H1 (cell line): ENCODE data around the gene RGS3. TPM values are rescaled to one million over a fixed set of nuclear protein-coding genes. Genes with fewer than 3 reads are reported as not detected.

Experiments used
- EZH2 ChIP-seq: fragments of 200-600 bp; sonication (generic); IDR thresholded peaks from 2 replicates; pipeline ENCODE4 v1.7.1; 2012; ENCODE audit warnings: low read depth, mild to moderate bottlenecking, moderate library complexity, low read length, inconsistent platforms; ENCODE audit not compliant: severe bottlenecking
- NRF1 ChIP-seq: IDR thresholded peaks from 2 replicates; pipeline ENCODE4 v1.6.1; 2011; ENCODE audit warnings: mild to moderate bottlenecking, low read depth, low read length, improper control_type of control experiment
- RXRA ChIP-seq: IDR thresholded peaks from 2 replicates; pipeline ENCODE4 v1.6.1; 2011; ENCODE audit warnings: low read depth, mild to moderate bottlenecking, low read length, moderate library complexity; ENCODE audit not compliant: insufficient read depth
- polyA plus RNA-seq, 7 experiments: library from polyadenylated mRNA; depleted of rRNA in 3 of 7; stranded (reverse) in 5 of 7; unstranded in 2 of 7; fragments of >200 nt in 5 of 7; fragments of 200-250 nt in 2 of 7; gene quantifications; 1 replicate in 5 of 7; 2 replicates in 1 of 7; 4 replicates in 1 of 7; pipeline versions ENCODE4 v1.2.1 to v1.2.3, GENCODE V29; 2011 to 2013; ENCODE audit warnings: missing spikeins in 2 of 7, mixed read lengths in 2 of 7
- total RNA-seq: library from RNA; stranded (reverse); fragmentation: NEBNext Ultra II Directional; extraction: Animal tissue kit (Norgen Biotek cat#: 25700); gene quantifications from 2 replicates; pipeline ENCODE4 v1.2.1, GENCODE V29; 2021

The RGS3 gene
- total and polyA plus RNA-seq, 2 of the 8 experiments (the other 6 are each of a cell fraction or from before 2014, with no cell fraction given) = 12.6 to 18.2 TPM

- TF ChIP-seq EZH2 (no peak), NRF1 (no peak), RXRA (no peak)
These were observed 45.9 kb downstream of the RGS3 start (continued) for GRCh38 chr9:113509463-113509862.
